ENCODE results near the gene ASAP2.

Gene ASAP2

DNA sequence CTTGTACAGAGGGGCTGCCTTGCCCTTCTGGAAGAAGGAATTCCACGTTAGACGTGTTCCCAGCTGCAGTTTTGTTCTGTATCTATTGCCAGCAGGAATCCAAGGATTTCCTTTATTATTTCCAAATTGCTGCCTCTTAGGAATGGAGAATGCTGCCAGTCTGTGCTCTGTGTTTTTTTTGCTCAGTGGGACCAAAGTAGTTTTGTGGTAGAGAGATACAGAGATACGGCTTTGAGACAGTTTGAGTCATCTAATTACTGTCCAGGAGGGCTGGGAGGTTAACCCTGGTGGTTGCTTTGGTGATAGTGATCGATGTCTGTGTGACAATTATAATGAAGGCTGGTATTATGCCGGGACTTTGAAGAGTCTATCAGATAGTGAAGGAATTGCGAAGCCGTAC is 26.3 kb downstream of the ASAP2 start:
- Histone ChIP-seq H3K9me2 (ENCODE audit: low read depth, low read length) (no peaks in the 10 kb centered on the region), H3K9ac (ENCODE audit: low read length) (no peak overlapping the region), H3K27ac (ENCODE audit: low read depth, low read length, poor library complexity, severe bottlenecking) (no peak overlapping the region), H2AFZ (ENCODE audit: low read length) (no peak overlapping the region), H3K79me2 (ENCODE audit: insufficient read depth, low read length) (no peaks in the 10 kb centered on the region), H3K36me3 (ENCODE audit: insufficient read depth, low read length) (no peaks in the 10 kb centered on the region), H3K4me2 (ENCODE audit: low read length) (no peak overlapping the region), H3K9me3 (ENCODE audit: low read length) (no peaks in the 10 kb centered on the region), H3K4me3 (ENCODE audit: low read depth, low read length, poor library complexity, severe bottlenecking) (no peak overlapping the region), H3F3A (ENCODE audit: insufficient read depth, low read length) (no peaks in the 10 kb centered on the region), H3K27me3 (ENCODE audit: insufficient read depth, low read length) (0 out of 2 replicates have a peak, but pooled peaks cover 4% of the 10 kb centered on the region), H4K20me1 (ENCODE audit: insufficient read depth, low read length) (no peaks in the 10 kb centered on the region), H3K4me1 (ENCODE audit: insufficient read depth, low read length, severe bottlenecking) (no peaks in the 10 kb centered on the region)
- TF ChIP-seq, protein P1, sequence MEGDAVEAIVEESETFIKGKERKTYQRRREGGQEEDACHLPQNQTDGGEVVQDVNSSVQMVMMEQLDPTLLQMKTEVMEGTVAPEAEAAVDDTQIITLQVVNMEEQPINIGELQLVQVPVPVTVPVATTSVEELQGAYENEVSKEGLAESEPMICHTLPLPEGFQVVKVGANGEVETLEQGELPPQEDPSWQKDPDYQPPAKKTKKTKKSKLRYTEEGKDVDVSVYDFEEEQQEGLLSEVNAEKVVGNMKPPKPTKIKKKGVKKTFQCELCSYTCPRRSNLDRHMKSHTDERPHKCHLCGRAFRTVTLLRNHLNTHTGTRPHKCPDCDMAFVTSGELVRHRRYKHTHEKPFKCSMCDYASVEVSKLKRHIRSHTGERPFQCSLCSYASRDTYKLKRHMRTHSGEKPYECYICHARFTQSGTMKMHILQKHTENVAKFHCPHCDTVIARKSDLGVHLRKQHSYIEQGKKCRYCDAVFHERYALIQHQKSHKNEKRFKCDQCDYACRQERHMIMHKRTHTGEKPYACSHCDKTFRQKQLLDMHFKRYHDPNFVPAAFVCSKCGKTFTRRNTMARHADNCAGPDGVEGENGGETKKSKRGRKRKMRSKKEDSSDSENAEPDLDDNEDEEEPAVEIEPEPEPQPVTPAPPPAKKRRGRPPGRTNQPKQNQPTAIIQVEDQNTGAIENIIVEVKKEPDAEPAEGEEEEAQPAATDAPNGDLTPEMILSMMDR (IDR thresholded peaks at IDR 0.05; ENCODE audit: low read length), result no peak

DNA sequence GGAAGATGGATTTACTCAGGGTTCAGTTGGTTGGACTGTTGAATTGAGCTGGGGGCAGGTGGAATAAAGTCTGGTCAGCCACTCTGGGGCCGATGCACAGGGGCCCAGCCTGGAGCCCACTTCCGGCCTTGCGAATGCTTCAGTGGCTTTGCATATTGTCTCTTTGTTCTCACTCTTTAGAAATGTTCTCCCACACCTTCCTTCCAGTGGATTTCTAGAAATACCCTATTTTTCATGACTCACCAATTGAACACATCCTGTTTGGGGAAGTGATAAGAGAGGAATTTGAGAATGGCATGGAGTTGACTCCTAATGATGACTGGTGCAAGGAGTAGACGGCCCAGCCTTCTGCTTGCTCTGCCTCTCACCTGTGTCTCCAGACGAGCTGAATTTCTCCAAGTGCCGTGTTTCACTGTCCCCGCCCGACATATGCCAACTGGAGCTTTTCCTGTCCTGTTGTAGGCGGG is 28.1 kb downstream of the ASAP2 start:
- Histone ChIP-seq H3K79me2 (ENCODE audit: insufficient read depth, low read length) (no peaks in the 10 kb centered on the region), H3K4me2 (ENCODE audit: low read length) (no peak overlapping the region), H3K27ac (ENCODE audit: low read depth, low read length, poor library complexity, severe bottlenecking) (no peak overlapping the region)

GRCh38 chr2:9235147-9236044 is 28.8 kb downstream of the ASAP2 start:
- Histone ChIP-seq H3F3A (ENCODE audit: insufficient read depth, low read length) (no peaks in the 10 kb centered on the region), H4K20me1 (ENCODE audit: insufficient read depth, low read length) (no peaks in the 10 kb centered on the region), H3K9me2 (ENCODE audit: low read depth, low read length) (no peaks in the 10 kb centered on the region), H2AFZ (ENCODE audit: low read length) (no peak overlapping the region), H3K4me1 (ENCODE audit: insufficient read depth, low read length, severe bottlenecking) (no peaks in the 10 kb centered on the region), H3K9ac (ENCODE audit: low read length) (no peak overlapping the region), H3K27ac (ENCODE audit: low read depth, low read length, poor library complexity, severe bottlenecking) (no peak overlapping the region), H3K4me2 (ENCODE audit: low read length) (no peak overlapping the region), H3K4me3 (ENCODE audit: low read depth, low read length, poor library complexity, severe bottlenecking) (no peak overlapping the region), H3K27me3 (ENCODE audit: insufficient read depth, low read length) (0 out of 2 replicates have a peak, but pooled peaks cover 4% of the 10 kb centered on the region), H3K36me3 (ENCODE audit: insufficient read depth, low read length) (no peaks in the 10 kb centered on the region), H3K9me3 (ENCODE audit: low read length) (no peaks in the 10 kb centered on the region), H3K79me2 (ENCODE audit: insufficient read depth, low read length) (no peaks in the 10 kb centered on the region)
- TF ChIP-seq EZH2 (IDR thresholded peaks at IDR 0.05; ENCODE audit: borderline replicate concordance, low read length), result no peak
- TF ChIP-seq, protein P1 (IDR thresholded peaks at IDR 0.05; ENCODE audit: low read length), result no peak

More for the DNA sequence above, 28.1 kb downstream of the ASAP2 start:
- no peak overlapping the region for H3K9ac ChIP-seq (ENCODE audit: low read length)
- H4K20me1 ChIP-seq (ENCODE audit: insufficient read depth, low read length), result no peaks in the 10 kb centered on the region
- no peaks in the 10 kb centered on the region for H3K9me3 ChIP-seq (ENCODE audit: low read length)
- 0 out of 2 replicates have a peak, but pooled peaks cover 4% of the 10 kb centered on the region for H3K27me3 ChIP-seq (ENCODE audit: insufficient read depth, low read length)
- H3K9me2 ChIP-seq (ENCODE audit: low read depth, low read length), result no peaks in the 10 kb centered on the region
- H3K36me3 ChIP-seq (ENCODE audit: insufficient read depth, low read length), result no peaks in the 10 kb centered on the region
- H2AFZ ChIP-seq (ENCODE audit: low read length), result no peak overlapping the region
- no peaks in the 10 kb centered on the region for H3K4me1 ChIP-seq (ENCODE audit: insufficient read depth, low read length, severe bottlenecking)
- TF ChIP-seq, protein P1 (IDR thresholded peaks at IDR 0.05; ENCODE audit: low read length), result no peak
- no peak for TF ChIP-seq EZH2 (IDR thresholded peaks at IDR 0.05; ENCODE audit: borderline replicate concordance, low read length)
- no peak overlapping the region for H3K4me3 ChIP-seq (ENCODE audit: low read depth, low read length, poor library complexity, severe bottlenecking)
- no peaks in the 10 kb centered on the region for H3F3A ChIP-seq (ENCODE audit: insufficient read depth, low read length)
